Measurements from ENCODE around the gene HHIP. TPM values are rescaled to one million over a fixed set of nuclear protein-coding genes. Genes with fewer than 3 reads are reported as not detected.

HHIP gene
- total RNA-seq, 1 donor from 2014 or later, result not detected

- DNase-seq (ENCODE audit: low spot score), result peak; percentile 51
- no peaks in the 10 kb centered on the region for H3K36me3 Mint-ChIP-seq
- Histone ChIP-seq H3K9me3 (ENCODE audit: low read depth) (no peaks in the 10 kb centered on the region), H3K36me3 (no peaks in the 10 kb centered on the region), H3F3A (ENCODE audit: low read depth) (no peaks in the 10 kb centered on the region), H3K4me2 (no peak overlapping the region), H3K9ac (no peak overlapping the region), H3K4me1 (peaks cover 9% of the 10 kb centered on the region), H3K27me3 (no peaks in the 10 kb centered on the region), H2AFZ (replicated peaks) (no peak overlapping the region), H3K4me3 (no peak overlapping the region), H3K79me2 (ENCODE audit: low read depth) (no peaks in the 10 kb centered on the region), H3K27ac (no peak overlapping the region), H4K20me1 (ENCODE audit: low read depth) (no peaks in the 10 kb centered on the region)
- no peaks in the 10 kb centered on the region for H3K4me1 Mint-ChIP-seq
- no peak overlapping the region for H3K27ac Mint-ChIP-seq
- no peak overlapping the region for H3K4me3 Mint-ChIP-seq
- TF ChIP-seq EZH2phosphoT487 (IDR thresholded peaks at IDR 0.05), result no peak
- peak; percentile 62 for TF ChIP-seq CTCF (IDR thresholded peaks at IDR 0.05)
- TF ChIP-seq EZH2 (IDR thresholded peaks at IDR 0.05), result no peak
- no peaks in the 10 kb centered on the region for H3K27me3 Mint-ChIP-seq (ENCODE audit: insufficient read depth, low read depth)
- H3K9me3 Mint-ChIP-seq, result no peaks in the 10 kb centered on the region
Measured at GRCh38 chr4:144611850-144612249, 34.1 kb upstream of the HHIP start.

GRCh38 chr4:144614850-144615585, 30.9 kb upstream of the HHIP start:
- no peak overlapping the region for H3K27ac Mint-ChIP-seq
- TF ChIP-seq EZH2phosphoT487 (IDR thresholded peaks at IDR 0.05) (no peak), EZH2 (IDR thresholded peaks at IDR 0.05) (no peak), CTCF (IDR thresholded peaks at IDR 0.05) (no peak)

DNA sequence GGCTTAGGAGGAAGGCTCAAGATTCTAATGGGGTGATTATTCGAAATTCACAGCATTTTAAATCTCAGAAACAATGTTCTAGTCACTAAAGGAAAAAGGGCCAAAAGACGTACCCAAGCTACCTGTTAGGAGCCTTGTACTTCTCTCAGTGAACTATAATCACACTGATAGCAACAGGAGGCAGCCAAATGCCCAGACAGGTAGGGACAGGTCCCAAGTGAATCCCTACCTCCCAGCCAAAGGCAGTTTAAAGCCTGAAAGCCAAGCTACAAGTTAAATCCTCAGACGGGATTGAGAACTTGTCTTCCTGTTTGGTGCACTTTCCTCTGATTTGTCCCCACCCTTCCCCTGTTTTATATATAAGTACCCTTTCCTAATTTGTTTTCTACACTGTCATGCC, 24.3 kb upstream of the HHIP start:
- no peaks in the 10 kb centered on the region for H3K79me2 ChIP-seq (ENCODE audit: low read depth)
- no peak overlapping the region for H3K27ac ChIP-seq
- no peak overlapping the region for H3K4me3 ChIP-seq
- H3K9me3 ChIP-seq (ENCODE audit: low read depth), result no peaks in the 10 kb centered on the region
- H3F3A ChIP-seq (ENCODE audit: low read depth), result no peaks in the 10 kb centered on the region
- TF ChIP-seq EZH2phosphoT487 (IDR thresholded peaks at IDR 0.05) (no peak), CTCF (IDR thresholded peaks at IDR 0.05) (no peak), EZH2 (IDR thresholded peaks at IDR 0.05) (no peak)
- Mint-ChIP-seq H3K27ac (no peak overlapping the region), H3K4me1 (no peaks in the 10 kb centered on the region), H3K9me3 (no peaks in the 10 kb centered on the region), H3K27me3 (ENCODE audit: insufficient read depth, low read depth) (no peaks in the 10 kb centered on the region), H3K36me3 (no peaks in the 10 kb centered on the region), H3K4me3 (no peak overlapping the region)
- H3K9ac ChIP-seq, result no peak overlapping the region
- H4K20me1 ChIP-seq (ENCODE audit: low read depth), result no peaks in the 10 kb centered on the region
- H3K4me1 ChIP-seq, result no peaks in the 10 kb centered on the region
- no peaks in the 10 kb centered on the region for H3K36me3 ChIP-seq
- H2AFZ ChIP-seq (replicated peaks), result no peak overlapping the region
- no peaks in the 10 kb centered on the region for H3K27me3 ChIP-seq
- no peak overlapping the region for H3K4me2 ChIP-seq
- DNase-seq (ENCODE audit: low spot score), result no peak

More at GRCh38 chr4:144614850-144615585, 30.9 kb upstream of the HHIP start:
- Histone ChIP-seq H3K4me3 (no peak overlapping the region), H4K20me1 (ENCODE audit: low read depth) (no peaks in the 10 kb centered on the region), H3K79me2 (ENCODE audit: low read depth) (no peaks in the 10 kb centered on the region), H3K4me1 (peaks cover 9% of the 10 kb centered on the region), H3K27ac (no peak overlapping the region), H2AFZ (replicated peaks) (no peak overlapping the region), H3K4me2 (no peak overlapping the region), H3F3A (ENCODE audit: low read depth) (no peaks in the 10 kb centered on the region), H3K9ac (no peak overlapping the region), H3K27me3 (no peaks in the 10 kb centered on the region), H3K36me3 (no peaks in the 10 kb centered on the region), H3K9me3 (ENCODE audit: low read depth) (no peaks in the 10 kb centered on the region)
- H3K4me3 Mint-ChIP-seq, result no peak overlapping the region
- no peaks in the 10 kb centered on the region for H3K36me3 Mint-ChIP-seq
- no peaks in the 10 kb centered on the region for H3K9me3 Mint-ChIP-seq
- no peaks in the 10 kb centered on the region for H3K4me1 Mint-ChIP-seq
- no peaks in the 10 kb centered on the region for H3K27me3 Mint-ChIP-seq (ENCODE audit: insufficient read depth, low read depth)
- no peak for DNase-seq (ENCODE audit: low spot score)

Data from neural progenitor cell (in vitro differentiated cells).